ENCODE data around the gene LIAS.

DNA sequence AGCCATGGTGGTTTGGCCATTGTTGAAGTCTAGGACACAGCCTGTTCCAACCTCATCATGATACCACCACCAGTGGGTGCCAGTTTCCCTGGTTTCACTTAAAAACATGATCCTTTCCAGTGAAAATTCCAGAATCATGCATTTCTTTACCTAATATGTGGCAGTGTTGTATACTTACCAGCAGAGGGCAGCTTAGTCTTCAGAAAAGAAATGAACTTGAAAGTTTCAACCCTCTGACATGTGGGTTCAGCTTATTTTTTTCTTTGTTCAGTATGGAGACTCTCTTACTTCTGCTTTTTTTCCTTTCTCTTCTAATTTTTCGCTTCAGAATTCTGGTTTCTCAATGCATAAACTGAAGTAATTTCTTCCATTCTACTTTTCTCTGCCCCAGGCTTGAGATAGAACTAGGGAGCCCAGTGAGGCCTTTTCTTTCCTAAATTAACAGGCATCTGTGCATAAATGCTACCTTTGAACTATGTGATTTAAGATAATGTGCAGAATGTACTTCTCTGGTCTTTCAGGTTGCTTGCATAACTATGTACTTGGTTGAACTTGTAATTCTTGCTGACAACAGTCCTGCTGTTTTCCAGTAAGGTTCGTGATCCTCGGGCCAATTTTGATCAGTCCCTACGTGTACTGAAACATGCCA, 10.7 kb downstream of the LIAS start:
- TF ChIP-seq, protein P1, sequence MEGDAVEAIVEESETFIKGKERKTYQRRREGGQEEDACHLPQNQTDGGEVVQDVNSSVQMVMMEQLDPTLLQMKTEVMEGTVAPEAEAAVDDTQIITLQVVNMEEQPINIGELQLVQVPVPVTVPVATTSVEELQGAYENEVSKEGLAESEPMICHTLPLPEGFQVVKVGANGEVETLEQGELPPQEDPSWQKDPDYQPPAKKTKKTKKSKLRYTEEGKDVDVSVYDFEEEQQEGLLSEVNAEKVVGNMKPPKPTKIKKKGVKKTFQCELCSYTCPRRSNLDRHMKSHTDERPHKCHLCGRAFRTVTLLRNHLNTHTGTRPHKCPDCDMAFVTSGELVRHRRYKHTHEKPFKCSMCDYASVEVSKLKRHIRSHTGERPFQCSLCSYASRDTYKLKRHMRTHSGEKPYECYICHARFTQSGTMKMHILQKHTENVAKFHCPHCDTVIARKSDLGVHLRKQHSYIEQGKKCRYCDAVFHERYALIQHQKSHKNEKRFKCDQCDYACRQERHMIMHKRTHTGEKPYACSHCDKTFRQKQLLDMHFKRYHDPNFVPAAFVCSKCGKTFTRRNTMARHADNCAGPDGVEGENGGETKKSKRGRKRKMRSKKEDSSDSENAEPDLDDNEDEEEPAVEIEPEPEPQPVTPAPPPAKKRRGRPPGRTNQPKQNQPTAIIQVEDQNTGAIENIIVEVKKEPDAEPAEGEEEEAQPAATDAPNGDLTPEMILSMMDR (IDR thresholded peaks at IDR 0.05 in 2 of 3, conservative IDR thresholded peaks at IDR 0.05 in 1 of 3; ENCODE audit: borderline replicate concordance in 1 of 3, insufficient read depth in 1 of 3, low read depth in 2 of 3, low read length in 2 of 3) = peak; percentile 81 to 99 (median 97)
- TF ChIP-seq, protein P2, sequence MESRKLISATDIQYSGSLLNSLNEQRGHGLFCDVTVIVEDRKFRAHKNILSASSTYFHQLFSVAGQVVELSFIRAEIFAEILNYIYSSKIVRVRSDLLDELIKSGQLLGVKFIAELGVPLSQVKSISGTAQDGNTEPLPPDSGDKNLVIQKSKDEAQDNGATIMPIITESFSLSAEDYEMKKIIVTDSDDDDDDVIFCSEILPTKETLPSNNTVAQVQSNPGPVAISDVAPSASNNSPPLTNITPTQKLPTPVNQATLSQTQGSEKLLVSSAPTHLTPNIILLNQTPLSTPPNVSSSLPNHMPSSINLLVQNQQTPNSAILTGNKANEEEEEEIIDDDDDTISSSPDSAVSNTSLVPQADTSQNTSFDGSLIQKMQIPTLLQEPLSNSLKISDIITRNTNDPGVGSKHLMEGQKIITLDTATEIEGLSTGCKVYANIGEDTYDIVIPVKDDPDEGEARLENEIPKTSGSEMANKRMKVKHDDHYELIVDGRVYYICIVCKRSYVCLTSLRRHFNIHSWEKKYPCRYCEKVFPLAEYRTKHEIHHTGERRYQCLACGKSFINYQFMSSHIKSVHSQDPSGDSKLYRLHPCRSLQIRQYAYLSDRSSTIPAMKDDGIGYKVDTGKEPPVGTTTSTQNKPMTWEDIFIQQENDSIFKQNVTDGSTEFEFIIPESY (IDR thresholded peaks at IDR 0.05; ENCODE audit: extremely low read depth, insufficient replicate concordance, low read length) = no peak
